Astrocyte (in vitro differentiated cells and primary cell): ENCODE measurements around the gene ZNRF2. TPM values are rescaled to one million over a fixed set of nuclear protein-coding genes. Genes with fewer than 3 reads are reported as not detected.

Experiments used
- DNase-seq: peaks from one replicate; pipeline ENCODE4 v3.0.0-alpha.2; 2010; ENCODE audit warnings: low read depth
- FAIRE-seq: peaks from 2 replicates; lab custom pipeline; 2011; peaks lifted over from hg19 to GRCh38; lab: Jason Lieb, UNC
- H2AFZ ChIP-seq: 2 replicates; pipeline ENCODE4 v1.6.0; 2012; ENCODE audit warnings: low read depth, low read length, inconsistent platforms
- H3K27ac ChIP-seq: 2 replicates; pipeline ENCODE4 v1.5.1; 2011; ENCODE audit warnings: low read depth, low read length, inconsistent platforms
- H3K27me3 ChIP-seq: 2 replicates; pipeline ENCODE4 v1.6.0; 2011; ENCODE audit warnings: low read length, inconsistent platforms; ENCODE audit not compliant: insufficient read depth
- H3K36me3 ChIP-seq: 2 replicates; pipeline ENCODE4 v1.5.1; 2011; ENCODE audit warnings: low read length, inconsistent platforms; ENCODE audit not compliant: insufficient read depth
- H3K4me1 ChIP-seq: 2 replicates; pipeline ENCODE4 v1.5.1; 2011; ENCODE audit warnings: low read length, inconsistent platforms; ENCODE audit not compliant: insufficient read depth
- H3K4me2 ChIP-seq: 2 replicates; pipeline ENCODE4 v1.6.0; 2012; ENCODE audit warnings: low read length, inconsistent platforms
- H3K4me3 ChIP-seq: 2 replicates; pipeline ENCODE4 v1.5.1; 2011; ENCODE audit warnings: low read depth, mild to moderate bottlenecking, low read length, inconsistent platforms; ENCODE audit not compliant: insufficient read depth
- H3K79me2 ChIP-seq: 2 replicates; pipeline ENCODE4 v1.6.0; 2012; ENCODE audit warnings: mild to moderate bottlenecking, low read length, inconsistent platforms; ENCODE audit not compliant: insufficient read depth
- H3K9ac ChIP-seq: 2 replicates; pipeline ENCODE4 v1.6.0; 2012; ENCODE audit warnings: mild to moderate bottlenecking, low read length, inconsistent platforms
- H3K9me3 ChIP-seq: 2 replicates; pipeline ENCODE4 v1.5.1; 2012; ENCODE audit warnings: low read depth, mild to moderate bottlenecking, low read length, inconsistent platforms; ENCODE audit not compliant: insufficient read depth
- H4K20me1 ChIP-seq: 2 replicates; pipeline ENCODE4 v1.6.0; 2012; ENCODE audit warnings: low read length, inconsistent platforms; ENCODE audit not compliant: insufficient read depth
- H3K27ac Mint-ChIP-seq: one replicate; pipeline ENCODE4 v1.8.0; 2021; ENCODE audit warnings: mild to moderate bottlenecking, mixed read lengths; ENCODE audit not compliant: unreplicated experiment
- H3K27me3 Mint-ChIP-seq: one replicate; pipeline ENCODE4 v1.8.0; 2021; ENCODE audit warnings: low read depth, mixed read lengths; ENCODE audit not compliant: unreplicated experiment
- H3K36me3 Mint-ChIP-seq: one replicate; pipeline ENCODE4 v1.8.0; 2021; ENCODE audit warnings: low read depth, mixed read lengths; ENCODE audit not compliant: unreplicated experiment
- H3K4me1 Mint-ChIP-seq: one replicate; pipeline ENCODE4 v1.8.0; 2021; ENCODE audit warnings: low read depth, mixed read lengths; ENCODE audit not compliant: unreplicated experiment
- H3K4me3 Mint-ChIP-seq: one replicate; pipeline ENCODE4 v1.8.0; 2021; ENCODE audit warnings: mild to moderate bottlenecking, moderate library complexity, mixed read lengths; ENCODE audit not compliant: unreplicated experiment
- H3K9me3 Mint-ChIP-seq: one replicate; pipeline ENCODE4 v1.8.0; 2021; ENCODE audit warnings: mild to moderate bottlenecking, mixed read lengths; ENCODE audit not compliant: unreplicated experiment
- CTCF ChIP-seq: IDR thresholded peaks from 2 replicates; pipeline ENCODE4 v1.5.1; 2011; ENCODE audit warnings: low read depth, mild to moderate bottlenecking, inconsistent platforms, low read length, moderate library complexity; ENCODE audit not compliant: insufficient read depth
- EZH2 ChIP-seq: IDR thresholded peaks from 2 replicates; pipeline ENCODE4 v1.6.1; 2012; ENCODE audit warnings: mild to moderate bottlenecking, low read length, inconsistent platforms; ENCODE audit not compliant: insufficient read depth
- total RNA-seq: library from RNA; stranded (reverse); gene quantifications from 2 replicates; pipeline ENCODE4 v1.2.1, GENCODE V29; 2021

ZNRF2 gene
- total RNA-seq, 1 donor from 2014 or later = 9.9 TPM

GRCh38 chr7:30395676-30396075 lies 111.3 kb downstream of the ZNRF2 start:
- H3K4me2 ChIP-seq = no peak overlapping the region

GRCh38 chr7:30396389-30396788 lies 112.0 kb downstream of the ZNRF2 start:
- FAIRE-seq = no peak
- DNase-seq = no peak
- H2AFZ ChIP-seq = no peak overlapping the region
- no peaks in the 10 kb centered on the region for H3K36me3 ChIP-seq
- Mint-ChIP-seq H3K9me3 (no peaks in the 10 kb centered on the region), H3K27ac (no peak overlapping the region), H3K4me3 (no peak overlapping the region), H3K36me3 (no peaks in the 10 kb centered on the region), H3K4me1 (no peaks in the 10 kb centered on the region), H3K27me3 (no peaks in the 10 kb centered on the region)
- H3K27ac ChIP-seq = no peak overlapping the region
- H3K4me2 ChIP-seq = no peak overlapping the region
- no peaks in the 10 kb centered on the region for H3K9me3 ChIP-seq
- no peak overlapping the region for H3K4me3 ChIP-seq
- H3K4me1 ChIP-seq = no peaks in the 10 kb centered on the region
- no peaks in the 10 kb centered on the region for H3K79me2 ChIP-seq
- TF ChIP-seq EZH2 (no peak), CTCF (no peak)
- no peaks in the 10 kb centered on the region for H4K20me1 ChIP-seq
- no peaks in the 10 kb centered on the region for H3K27me3 ChIP-seq
- H3K9ac ChIP-seq = no peak overlapping the region

More at GRCh38 chr7:30395676-30396075, 111.3 kb downstream of the ZNRF2 start:
- DNase-seq (no peak), FAIRE-seq (no peak)
- Histone ChIP-seq H3K9ac (no peak overlapping the region), H4K20me1 (no peaks in the 10 kb centered on the region), H3K36me3 (no peaks in the 10 kb centered on the region), H3K27ac (no peak overlapping the region), H3K27me3 (no peaks in the 10 kb centered on the region), H3K79me2 (no peaks in the 10 kb centered on the region), H3K9me3 (no peaks in the 10 kb centered on the region), H2AFZ (no peak overlapping the region), H3K4me3 (no peak overlapping the region), H3K4me1 (no peaks in the 10 kb centered on the region)
- Mint-ChIP-seq H3K27me3 (no peaks in the 10 kb centered on the region), H3K4me3 (no peak overlapping the region), H3K27ac (no peak overlapping the region), H3K36me3 (no peaks in the 10 kb centered on the region), H3K4me1 (peaks cover 5% of the 10 kb centered on the region), H3K9me3 (no peaks in the 10 kb centered on the region)
- no peak for TF ChIP-seq CTCF
- no peak for TF ChIP-seq EZH2

- no peak overlapping the region for H3K27ac ChIP-seq
- no peaks in the 10 kb centered on the region for H4K20me1 ChIP-seq
- DNase-seq = no peak
- no peak overlapping the region for H3K4me3 Mint-ChIP-seq
- no peak overlapping the region for H3K4me2 ChIP-seq
- H3K4me1 ChIP-seq = no peaks in the 10 kb centered on the region
- FAIRE-seq = no peak
- no peaks in the 10 kb centered on the region for H3K27me3 ChIP-seq
- H3K9me3 Mint-ChIP-seq = no peaks in the 10 kb centered on the region
- no peak overlapping the region for H3K27ac Mint-ChIP-seq
- no peak overlapping the region for H3K9ac ChIP-seq
- no peaks in the 10 kb centered on the region for H3K36me3 ChIP-seq
- no peaks in the 10 kb centered on the region for H3K79me2 ChIP-seq
- no peak overlapping the region for H2AFZ ChIP-seq
- TF ChIP-seq EZH2 (no peak), CTCF (no peak)
- H3K9me3 ChIP-seq = no peaks in the 10 kb centered on the region
- H3K4me3 ChIP-seq = no peak overlapping the region
- no peaks in the 10 kb centered on the region for H3K27me3 Mint-ChIP-seq
- peaks cover 2% of the 10 kb centered on the region for H3K4me1 Mint-ChIP-seq
- peaks cover 3% of the 10 kb centered on the region for H3K36me3 Mint-ChIP-seq
Measured at GRCh38 chr7:30403477-30403876, 119.1 kb downstream of the ZNRF2 start.
